ENCODE data around the gene LRRC71.

Gene LRRC71

DNA sequence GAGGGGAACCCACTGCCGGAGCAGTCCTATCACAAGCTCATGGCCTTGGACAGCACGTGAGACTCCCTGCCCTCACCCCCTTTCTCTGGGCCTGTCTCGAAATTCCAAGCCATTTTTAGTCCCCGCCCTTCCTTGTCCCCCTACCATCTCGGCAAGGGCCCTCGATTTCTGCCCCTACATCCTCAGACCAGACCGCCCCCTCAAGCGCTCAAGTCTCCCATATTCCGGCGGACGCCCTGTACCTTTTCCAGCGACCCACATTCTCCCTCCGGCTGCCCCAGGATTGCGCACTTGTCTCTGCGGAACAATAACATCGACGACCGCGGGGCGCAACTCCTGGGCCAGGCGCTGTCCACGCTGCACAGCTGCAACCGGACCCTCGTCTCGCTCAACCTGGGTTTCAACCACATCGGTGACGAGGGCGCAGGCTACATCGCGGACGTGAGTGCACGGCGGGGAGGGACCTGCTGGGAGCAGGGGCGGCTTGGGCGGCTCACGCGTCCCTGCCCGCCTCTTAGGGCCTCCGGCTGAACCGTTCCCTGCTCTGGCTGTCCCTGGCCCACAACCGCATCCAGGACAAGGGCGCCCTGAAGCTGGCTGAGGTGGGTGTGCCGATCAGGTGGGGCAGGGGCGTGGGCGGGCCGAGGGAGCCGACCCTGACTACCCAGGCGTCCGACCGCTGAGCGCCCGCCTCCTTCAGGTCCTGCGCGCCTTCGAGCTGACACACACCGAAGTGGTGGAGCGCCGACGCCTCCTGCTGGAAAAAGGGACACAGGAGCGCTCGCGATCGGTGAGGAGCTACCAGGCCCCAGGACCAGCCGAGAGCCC lies 7.0 kb downstream of the LRRC71 start:
- DNase-seq (ENCODE audit: low spot score), result peak; percentile 45

DNA sequence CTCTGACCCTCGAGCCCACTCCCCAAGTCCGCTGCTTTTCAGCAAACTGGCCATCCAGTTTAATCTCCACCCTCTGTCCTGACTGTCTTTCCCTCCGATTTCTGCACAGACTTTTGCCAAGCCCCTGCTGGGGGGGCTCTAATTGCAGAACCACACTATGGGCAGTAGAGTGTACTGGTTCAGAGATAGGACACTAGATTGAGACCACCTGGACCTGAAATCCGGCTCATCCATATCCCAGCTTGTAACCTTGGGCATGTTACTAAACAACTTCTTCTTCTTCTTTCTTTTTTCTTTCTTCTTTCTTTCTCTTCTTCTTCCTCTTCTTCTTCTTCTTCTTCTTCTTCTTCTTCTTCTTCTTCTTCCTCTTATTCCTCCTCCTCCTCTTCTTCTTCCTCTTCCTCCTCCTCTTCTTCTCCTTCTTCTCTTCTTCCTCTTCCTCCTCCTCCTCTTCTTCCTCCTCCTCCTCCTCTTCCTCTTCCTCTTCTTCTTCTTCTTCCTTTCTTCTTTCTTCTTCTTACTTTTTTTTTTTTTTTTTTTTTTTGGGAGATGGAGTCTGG lies 7.7 kb downstream of the LRRC71 start:
- no peak for DNase-seq (ENCODE audit: low spot score)

DNA sequence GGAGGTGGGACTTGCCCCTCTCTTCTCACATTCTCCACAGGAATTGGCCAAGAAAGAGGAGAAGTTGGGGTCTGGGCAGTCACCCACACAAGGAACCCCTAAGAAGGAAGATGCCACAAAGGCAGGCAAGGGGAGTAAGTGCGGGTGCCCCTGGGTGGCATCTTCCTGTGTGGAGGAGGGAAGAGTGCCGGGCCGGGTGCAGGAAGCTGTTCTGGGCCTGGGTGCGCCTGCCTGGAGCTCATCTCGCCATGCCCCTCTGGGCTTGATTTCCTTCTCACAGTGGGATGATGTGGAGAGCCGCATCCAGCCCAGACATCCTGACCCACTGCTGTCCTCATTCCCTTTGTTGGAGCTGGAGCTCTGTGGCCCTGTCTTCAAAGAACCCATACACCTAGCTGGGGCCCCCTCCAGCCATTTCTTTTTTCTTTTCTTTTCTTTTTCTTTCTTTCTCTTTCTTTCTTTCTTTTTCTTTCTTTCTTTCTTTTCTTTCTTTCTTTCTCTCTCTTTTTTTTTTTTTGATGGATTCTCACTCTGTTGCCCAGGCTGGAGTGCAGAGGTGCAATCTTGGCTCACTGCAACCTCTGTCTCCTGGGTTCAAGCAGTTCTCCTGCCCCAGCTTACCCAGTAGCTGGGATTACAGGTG lies 9.3 kb downstream of the LRRC71 start:
- no peak for DNase-seq (ENCODE audit: low spot score)

DNA sequence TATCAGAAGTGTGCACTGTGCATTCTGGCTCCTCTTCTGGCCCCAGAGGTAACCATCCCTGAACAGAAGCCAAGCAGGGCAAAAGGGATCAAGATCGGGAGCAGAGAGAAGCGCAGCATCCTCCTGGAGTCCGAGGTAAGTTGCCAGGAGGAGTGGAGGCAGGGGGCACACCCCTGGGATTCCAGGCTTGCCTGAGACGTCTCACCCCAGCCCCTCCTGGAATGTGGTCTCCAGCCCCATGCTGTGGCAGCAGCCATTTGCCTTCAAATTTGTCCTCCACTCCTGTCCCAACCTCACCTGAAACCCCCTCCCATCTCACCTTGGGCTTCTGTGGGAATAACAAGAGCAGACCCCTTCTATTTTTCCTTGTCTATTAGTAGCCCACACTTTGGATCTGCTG lies 10.1 kb downstream of the LRRC71 start:
- no peak for DNase-seq (ENCODE audit: low spot score)

DNA sequence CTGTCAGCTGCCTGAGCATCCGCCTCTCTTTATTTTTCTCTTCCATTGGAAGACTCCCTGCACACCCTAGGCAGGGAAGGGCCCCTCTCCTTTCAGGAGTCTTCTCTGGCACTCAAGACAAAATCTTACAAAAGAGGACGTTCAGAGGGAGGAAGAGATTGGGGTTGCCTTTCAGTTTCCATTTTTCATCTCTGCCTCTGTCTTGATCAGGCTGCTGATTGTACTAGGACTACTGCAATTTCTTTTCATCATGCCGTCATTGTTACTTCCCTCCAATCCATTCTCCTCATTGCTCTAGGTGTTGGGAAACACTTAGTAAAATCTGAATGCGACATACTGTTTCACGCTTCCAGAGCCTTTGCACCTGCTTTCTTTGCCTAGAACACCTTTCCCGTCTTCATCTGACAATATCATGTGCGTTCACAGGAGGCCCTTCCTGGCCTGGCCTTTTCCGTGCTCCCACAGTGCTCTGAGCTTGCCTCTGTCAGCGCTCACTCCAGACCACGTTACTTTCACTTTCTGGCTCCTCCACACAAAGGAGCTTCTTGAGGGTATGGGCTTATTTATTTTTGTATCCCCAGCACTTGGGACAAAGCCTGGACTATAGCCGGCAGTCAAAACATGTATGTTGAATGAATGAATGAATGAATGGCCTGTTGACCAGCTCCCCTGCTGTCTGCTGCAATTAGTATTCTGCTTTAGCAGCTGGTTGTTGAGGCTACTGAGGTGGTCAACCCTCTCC lies 10.9 kb downstream of the LRRC71 start:
- DNase-seq (ENCODE audit: low spot score), result no peak

DNA sequence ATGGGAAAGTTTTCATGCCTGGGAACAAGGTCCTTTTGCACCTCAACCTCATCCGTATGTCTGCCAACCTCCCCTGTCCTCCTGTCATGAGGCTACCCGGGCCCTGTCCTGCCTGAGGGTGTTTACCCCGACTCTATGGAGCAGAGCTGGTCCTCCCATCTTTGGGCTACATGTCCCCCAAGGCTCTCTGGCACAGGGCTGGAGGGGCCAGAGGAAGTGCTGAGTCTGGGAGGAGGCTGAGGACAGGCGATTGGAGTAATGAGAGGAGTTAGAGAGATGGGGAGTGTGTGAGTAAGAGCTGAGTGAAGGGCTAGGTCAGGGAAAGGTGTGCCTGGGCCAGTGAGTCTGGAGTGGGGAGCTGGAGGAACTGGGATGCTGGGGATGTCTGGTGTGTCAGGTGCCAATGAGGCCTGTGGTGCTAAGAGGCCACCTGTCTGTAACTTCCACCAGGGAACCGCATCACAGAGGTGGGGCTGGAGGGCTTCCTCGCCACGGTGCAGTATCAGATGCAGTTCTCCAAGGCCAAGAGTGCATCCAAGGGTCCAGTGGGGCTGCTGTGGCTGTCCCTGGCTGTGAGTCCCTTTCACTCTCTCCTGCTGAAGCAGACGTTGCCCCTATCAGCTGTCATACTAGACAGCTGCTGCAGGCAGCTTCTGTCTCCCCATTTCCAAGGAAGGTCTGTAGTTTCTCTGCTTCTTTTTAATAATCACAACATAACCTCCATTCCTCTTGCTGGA lies 11.7 kb downstream of the LRRC71 start:
- DNase-seq (ENCODE audit: low spot score), result no peak

DNA sequence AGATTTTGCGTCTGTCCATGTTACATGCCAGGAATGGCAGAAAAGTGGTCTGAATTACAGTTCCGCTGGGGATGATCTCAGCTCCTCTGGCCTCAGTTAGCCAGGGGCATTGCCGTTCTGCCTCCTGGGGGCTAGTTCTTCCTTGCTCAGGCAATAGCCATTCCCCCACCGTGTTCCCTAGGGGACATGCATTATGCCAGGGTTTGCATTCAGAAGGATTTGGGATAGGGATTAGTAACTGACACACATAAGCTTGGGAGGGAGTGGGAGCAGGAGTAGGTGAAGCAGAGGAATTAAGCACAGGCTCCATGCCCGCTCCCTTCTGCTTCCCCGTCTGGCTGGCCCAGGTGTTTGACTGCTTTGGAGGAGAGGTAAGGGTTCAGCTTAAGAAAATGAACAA lies 12.7 kb downstream of the LRRC71 start:
- DNase-seq (ENCODE audit: low spot score), result no peak

DNA sequence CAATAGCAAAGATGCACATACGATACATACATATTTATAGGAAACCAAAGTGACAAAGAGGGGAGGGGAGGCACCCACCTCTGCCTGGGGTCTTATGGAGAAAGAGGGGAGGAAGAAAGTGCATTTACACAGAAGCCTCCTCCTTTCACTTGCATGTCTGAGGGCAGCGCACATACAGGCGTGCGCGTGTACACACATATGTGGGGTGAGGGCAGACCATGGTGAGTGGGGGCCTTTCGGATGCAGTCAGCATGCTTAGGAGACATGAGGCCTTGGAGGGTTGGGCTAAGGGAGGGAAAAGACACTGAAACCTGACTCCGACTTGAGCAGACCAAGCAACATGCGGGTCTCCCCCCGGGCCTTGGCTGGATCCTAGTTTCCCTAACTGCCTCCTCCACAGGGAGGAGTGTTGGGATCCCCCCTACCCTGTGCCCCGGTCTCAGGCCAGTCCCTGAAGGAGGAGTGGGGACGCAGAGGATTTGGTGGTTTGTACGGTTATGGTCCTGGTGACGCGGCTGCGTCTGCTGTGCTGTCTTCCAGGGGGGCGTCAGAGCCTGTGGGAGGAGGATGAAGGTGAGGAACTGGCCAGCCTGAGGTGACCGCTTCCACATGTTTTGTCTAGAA lies 15.2 kb downstream of the LRRC71 start:
- no peak for DNase-seq (ENCODE audit: low spot score)

DNA sequence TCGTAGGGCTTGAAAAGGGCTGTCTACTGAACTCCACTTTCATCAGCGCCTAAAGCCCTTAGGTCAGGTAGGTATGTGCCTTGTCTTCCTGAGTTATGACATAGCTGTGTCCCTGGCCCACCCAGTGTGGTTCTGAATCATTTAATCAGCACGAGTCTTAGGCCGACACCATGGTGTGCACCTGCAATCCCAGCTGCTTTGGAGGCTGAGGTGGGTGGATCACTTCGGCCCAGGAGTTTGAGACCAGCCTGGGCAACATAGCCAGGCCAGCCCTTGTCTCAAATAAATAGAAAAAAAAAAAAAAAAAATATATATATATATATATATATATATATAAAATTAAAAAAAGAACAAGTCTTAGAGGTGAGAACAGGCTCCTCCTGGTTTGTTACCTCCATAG lies 15.8 kb downstream of the LRRC71 start:
- DNase-seq (ENCODE audit: low spot score), result no peak

DNA sequence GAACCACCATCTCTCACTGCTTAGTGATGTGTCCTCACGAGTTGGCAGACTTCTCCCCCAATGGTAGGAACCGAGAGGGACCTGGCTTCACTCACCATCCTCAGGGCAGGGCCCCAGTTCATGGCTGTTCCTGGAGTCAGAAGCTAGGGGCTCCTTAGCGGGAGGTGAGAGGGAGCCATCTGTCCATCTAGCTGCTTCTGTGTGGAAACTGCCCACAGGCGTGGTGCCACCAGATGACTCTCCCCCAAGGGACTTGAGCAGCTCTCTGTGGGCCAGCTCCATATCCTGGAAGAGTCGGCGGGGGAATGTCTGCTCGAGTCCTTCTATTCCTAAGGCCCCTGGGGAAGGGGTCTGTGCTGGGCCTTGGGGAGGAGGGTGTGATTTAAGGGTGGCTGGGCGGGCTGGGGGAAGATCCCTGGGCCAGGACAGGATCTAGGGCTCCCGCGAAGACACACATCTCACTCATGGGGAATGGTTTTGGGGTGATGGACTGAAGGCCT lies 16.3 kb downstream of the LRRC71 start:
- DNase-seq (ENCODE audit: low spot score), result no peak

DNA sequence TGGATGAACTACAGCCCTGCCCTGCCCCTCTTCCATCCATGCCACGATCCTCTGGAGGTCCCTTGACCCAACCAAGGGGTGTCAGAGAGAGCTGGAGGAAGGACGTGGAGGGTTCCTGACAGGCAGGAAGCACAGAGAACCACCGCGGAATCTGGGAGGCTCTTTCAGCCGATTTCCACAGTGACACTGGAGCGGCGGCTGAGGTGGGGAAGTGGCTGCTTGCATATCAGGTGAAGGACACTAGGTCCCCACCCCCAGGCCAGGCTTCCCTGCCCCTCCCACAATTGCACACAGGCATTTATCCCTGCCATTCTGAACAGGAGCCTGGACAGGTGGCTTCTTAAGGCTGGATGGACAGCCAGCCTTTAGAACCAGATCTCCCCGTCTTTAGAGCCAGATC lies 17.5 kb downstream of the LRRC71 start:
- no peak for DNase-seq (ENCODE audit: low spot score)

DNA sequence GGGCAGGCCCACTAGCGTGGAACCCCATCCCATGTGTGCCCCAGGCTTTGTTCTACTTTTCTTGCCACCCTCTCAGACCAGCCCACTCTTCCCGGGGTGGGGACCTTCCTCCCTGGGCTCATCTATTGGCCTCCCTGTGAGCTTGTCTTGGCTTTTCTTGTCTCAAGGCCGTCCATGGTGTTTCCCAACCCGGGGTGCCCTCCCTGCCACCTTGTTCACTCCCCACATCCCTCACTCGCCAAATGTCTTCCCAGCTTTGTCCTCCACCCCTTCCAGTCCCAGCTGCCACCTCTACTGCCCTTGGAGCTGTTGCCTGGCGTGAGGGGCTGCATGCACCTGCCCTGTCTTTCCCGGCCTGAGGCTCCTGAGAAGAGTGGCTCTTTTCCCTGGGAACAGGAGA lies 18.4 kb downstream of the LRRC71 start:
- no peak for DNase-seq (ENCODE audit: low spot score)

DNA sequence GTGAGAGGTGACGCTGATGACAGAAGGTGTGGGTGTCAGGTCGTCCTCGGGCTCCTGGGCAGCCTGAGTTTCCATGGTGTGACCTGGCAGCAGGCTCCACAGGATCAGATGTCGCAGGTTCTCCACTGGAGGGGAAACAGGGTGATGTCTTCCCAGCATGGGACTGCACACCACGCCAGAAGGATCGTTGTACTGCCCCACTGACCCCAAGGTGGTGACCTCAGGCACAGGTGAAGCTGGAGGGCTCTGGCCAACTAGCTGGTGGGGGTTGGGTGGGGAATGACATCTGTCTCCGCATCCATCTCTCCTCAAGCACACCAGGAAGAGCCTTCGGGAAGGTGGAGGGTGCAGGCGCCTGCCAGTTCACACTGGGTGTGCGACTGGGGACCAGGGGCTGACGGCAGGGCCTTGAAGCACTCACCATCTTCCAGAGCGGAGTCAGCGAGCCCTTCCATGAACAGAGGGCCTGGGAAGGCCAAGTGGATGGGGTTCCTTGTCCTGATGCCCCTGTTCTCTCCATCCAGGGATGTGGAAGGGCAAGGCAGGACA lies 19.4 kb downstream of the LRRC71 start:
- no peak for DNase-seq (ENCODE audit: low spot score)

DNA sequence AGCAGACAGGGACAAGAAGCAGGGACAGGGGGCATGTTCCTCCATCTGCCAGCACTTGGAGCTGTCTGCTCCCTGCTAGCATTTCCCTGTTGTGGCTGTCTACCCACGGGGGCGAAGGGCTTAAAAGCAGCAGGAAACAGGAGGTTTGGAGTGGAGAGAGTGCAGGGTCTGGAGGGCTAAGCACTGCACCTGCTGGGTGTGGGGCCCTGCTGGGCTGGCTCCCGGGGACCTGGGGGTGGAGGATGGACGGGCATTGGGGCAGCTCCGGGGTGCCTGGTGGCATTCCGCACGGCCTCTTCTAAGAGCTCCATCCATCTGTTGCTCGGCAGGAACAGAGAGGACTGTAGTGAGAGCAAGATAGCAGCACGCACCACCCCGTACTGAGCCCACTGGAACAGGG lies 21.2 kb downstream of the LRRC71 start:
- no peak for DNase-seq (ENCODE audit: low spot score)

DNA sequence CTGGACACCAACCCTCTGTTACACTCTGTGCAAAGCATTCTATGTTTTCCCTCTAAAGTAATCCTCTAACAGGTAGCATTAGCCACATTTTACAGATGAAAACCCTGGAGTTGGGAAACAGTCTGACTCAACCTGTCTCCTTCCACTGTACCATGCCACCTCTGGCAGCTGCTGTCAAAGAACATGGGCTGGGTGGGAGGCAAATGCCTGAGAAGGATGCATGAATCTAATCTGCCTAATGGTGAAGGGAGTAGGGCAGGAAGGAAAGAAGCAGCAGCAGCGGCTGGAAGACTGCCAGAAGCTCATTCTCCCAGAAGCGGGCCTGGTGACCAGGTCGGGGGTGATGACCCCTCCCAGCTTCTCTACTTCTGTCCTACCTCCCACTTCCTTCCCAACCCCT lies 21.7 kb downstream of the LRRC71 start:
- DNase-seq (ENCODE audit: low spot score), result no peak

DNA sequence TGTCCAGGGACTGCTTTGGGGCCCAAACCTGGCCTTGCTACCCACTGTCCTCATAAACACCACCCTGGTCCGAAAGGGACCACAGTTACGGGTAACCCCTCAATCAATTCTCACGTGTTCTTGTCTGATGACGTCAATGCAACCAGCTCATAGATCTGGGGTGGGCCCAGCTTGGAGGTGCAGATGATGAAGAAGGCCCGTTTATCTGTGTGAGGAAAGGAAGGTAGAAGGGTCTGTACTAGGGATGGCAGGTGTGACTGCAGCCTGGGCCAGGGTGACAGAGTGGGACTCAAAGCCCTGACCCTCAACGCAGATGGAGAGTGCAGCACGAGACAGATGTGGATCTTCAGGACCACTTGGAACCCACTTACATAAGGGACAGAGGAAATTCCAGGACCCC lies 22.1 kb downstream of the LRRC71 start:
- DNase-seq (ENCODE audit: low spot score), result no peak

DNA sequence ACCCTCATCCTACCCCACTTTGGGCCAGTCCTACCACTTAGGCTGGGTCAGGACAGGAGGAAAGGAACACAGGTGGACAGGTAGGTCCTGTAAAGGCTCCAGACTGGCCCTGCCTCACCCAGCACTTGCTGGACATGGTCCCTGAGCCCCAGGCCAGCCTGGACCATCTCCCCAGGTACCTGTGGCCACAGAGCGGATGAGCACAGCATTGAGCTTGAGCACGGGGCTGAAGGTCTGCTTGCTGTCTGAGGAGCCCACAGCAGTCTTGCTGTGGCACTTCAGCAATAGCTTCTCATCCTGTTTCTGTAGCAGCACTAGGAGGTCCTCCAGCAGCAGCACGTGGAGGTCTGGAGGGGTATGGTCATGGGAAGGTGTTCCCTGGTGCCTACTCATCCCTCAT lies 23.3 kb downstream of the LRRC71 start:
- DNase-seq (ENCODE audit: low spot score), result no peak

DNA sequence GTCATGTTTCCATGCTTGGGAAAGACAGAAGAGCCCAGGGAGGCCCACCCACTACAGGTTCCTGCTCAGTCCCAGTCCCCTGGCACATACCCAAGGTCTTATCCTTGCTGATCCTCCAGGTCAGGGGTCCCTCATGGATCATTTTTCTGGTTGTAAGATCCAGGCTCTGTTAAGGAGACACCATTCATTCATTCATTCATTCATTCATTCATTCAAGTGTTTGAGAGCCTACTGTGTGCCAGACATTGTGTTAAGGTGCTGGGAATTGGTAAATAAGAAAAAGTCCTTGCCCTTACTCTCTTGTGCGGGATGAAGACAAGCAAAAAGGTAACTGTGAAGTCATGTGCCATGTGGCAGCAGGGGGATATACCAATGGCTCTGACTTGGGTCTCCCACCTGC lies 23.8 kb downstream of the LRRC71 start:
- DNase-seq (ENCODE audit: low spot score), result no peak

DNA sequence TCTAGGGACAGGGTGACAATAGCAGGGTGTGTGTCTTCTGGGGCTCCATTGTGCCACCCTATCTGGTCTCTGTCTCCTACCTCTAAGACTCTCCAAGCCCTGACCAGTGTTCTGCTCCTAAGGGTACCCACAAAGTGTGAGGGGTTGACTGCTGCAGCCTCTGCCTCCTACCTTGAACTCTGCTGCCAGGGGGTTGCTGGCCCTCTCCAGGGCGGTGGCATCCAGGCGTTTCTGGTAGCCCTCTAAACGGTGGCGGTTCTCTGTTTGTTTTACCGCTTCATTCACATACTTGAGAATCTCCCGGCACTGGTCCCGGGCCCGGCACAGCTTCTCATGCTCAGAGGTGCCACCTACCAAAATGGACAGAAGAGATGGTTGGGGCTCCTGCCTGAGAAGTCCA lies 24.4 kb downstream of the LRRC71 start:
- no peak for DNase-seq (ENCODE audit: low spot score)

DNA sequence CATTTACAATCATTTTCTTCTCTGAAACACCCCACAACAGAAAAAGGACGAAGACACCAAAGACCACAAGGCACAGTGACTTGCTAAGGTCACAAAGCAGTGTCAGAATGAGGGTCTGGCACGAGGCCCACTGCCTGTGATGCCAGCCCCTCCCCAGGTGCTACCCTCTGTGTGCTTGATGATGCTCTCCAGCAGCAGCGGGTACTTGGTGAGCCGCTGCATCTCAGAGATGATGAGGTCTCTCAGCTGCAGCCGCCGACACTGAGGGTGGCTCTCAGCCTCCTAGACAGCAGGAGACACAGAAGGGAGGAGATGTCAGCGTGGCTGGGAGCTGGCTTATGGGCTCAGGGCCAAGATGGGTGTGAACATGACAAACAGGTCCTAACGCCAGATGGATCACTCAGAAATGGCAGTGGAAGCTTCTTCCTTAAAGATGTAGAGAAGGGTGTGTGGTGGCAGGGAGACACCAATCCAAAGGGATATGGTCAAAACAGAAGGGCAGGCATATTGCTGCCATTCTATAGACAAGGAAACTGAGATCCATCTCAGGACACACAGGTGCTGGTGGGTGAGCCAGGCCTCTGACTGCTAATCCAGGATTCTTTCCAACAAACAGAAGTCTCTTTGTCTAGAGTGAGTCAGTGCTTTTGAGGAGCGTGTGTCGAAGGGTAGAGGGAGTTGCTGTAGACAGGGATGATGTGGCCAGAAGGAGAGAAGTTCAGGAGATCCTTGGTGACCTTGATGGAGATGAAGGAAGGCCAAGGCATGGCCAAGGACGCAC lies 25.6 kb downstream of the LRRC71 start:
- no peak for DNase-seq (ENCODE audit: low spot score)

Measured in RKO (cell line).